HUES64 (cell line): ENCODE results near the gene SPTB.

ENCODE experiments used
- H3K27ac ChIP-seq: 2 replicates; pipeline ENCODE4 v1.7.0; 2013; ENCODE audit warnings: low read depth, low read length, inconsistent platforms
- H3K27me3 ChIP-seq: 2 replicates; pipeline ENCODE4 v1.6.1; 2013; ENCODE audit warnings: mild to moderate bottlenecking, low read length; ENCODE audit not compliant: insufficient read depth
- H3K36me3 ChIP-seq: 2 replicates; pipeline ENCODE4 v1.6.1; 2013; ENCODE audit warnings: mild to moderate bottlenecking, low read length; ENCODE audit not compliant: insufficient read depth
- H3K4me1 ChIP-seq: 2 replicates; pipeline ENCODE4 v1.6.1; 2013; ENCODE audit warnings: mild to moderate bottlenecking, low read length, moderate library complexity; ENCODE audit not compliant: insufficient read depth
- H3K4me3 ChIP-seq: 2 replicates; pipeline ENCODE4 v1.5.1; 2013; ENCODE audit warnings: mild to moderate bottlenecking, low read length, moderate library complexity
- H3K9ac ChIP-seq: 2 replicates; pipeline ENCODE4 v1.6.1; 2013; ENCODE audit warnings: mild to moderate bottlenecking, low read depth, low read length
- H3K9me3 ChIP-seq: 2 replicates; pipeline ENCODE4 v1.6.1; 2013; ENCODE audit warnings: low read depth, low read length; ENCODE audit not compliant: insufficient read depth
- WGBS: fragments of 150-250, 120-280 bp; methylation state at CpG from one replicate; pipeline ENCODE4 v1.1.7; 2013; ENCODE audit warnings: missing lambda C conversion rate; 5-methylcytosine and 5-hydroxymethylcytosine counted together

SPTB gene

DNA sequence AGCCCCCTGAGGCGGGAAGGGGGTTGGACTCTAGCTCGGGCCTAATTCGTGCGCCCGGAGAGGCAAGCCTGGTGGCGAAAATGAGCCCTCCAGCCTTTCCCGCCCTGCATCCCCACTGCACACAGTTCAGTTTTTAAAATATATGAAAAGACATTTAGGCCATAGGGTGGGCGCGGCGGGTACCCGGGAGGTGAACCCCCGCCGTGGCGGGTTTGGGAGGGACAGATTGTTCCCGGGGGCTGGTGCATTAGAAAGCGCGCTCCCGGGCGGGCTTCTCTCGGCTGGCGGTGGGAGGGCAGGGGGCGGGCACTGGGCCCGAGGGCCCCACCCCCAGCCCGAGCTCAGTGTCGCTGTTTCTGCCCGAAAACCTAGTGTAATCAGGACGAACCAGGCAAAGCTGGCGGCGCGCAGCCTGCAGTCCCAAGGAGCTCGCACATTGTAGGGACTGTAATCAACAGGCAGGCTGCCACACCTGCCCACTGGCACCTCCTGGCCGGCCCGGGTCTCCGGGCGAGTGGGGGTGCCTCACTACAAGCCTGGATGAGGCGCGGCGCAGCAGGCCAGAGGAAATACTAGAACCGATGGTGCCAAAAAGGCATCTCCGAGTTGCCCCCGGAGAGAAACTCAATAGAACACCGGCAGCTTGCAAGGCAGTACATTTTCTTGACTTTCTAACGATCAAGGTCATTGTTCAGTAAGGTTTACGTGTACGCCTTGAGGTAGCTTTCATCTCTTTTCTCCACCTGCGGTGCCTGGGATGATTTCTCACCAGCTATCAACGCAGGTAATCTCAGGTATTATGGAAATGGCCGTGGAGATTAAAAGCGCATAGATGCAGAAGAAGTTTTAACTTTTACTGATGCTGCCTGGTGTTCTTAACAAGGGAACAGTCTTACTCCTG lies 764 bp upstream of the SPTB start:
- peak overlapping the region; percentile 58 for H3K4me3 ChIP-seq
- peaks cover 8% of the 10 kb centered on the region for H3K4me1 ChIP-seq
- H3K27ac ChIP-seq = peak overlapping the region; percentile 41; the same call in 1 of the 2 replicates
- H3K9me3 ChIP-seq = no peaks in the 10 kb centered on the region
- no peaks in the 10 kb centered on the region for H3K36me3 ChIP-seq
- H3K9ac ChIP-seq = peak overlapping the region; percentile 28; the same call in 1 of the 2 replicates
- WGBS = 3% methylated on average over 49 of the region's 49 CpGs
- peaks cover 87% of the 10 kb centered on the region for H3K27me3 ChIP-seq

DNA sequence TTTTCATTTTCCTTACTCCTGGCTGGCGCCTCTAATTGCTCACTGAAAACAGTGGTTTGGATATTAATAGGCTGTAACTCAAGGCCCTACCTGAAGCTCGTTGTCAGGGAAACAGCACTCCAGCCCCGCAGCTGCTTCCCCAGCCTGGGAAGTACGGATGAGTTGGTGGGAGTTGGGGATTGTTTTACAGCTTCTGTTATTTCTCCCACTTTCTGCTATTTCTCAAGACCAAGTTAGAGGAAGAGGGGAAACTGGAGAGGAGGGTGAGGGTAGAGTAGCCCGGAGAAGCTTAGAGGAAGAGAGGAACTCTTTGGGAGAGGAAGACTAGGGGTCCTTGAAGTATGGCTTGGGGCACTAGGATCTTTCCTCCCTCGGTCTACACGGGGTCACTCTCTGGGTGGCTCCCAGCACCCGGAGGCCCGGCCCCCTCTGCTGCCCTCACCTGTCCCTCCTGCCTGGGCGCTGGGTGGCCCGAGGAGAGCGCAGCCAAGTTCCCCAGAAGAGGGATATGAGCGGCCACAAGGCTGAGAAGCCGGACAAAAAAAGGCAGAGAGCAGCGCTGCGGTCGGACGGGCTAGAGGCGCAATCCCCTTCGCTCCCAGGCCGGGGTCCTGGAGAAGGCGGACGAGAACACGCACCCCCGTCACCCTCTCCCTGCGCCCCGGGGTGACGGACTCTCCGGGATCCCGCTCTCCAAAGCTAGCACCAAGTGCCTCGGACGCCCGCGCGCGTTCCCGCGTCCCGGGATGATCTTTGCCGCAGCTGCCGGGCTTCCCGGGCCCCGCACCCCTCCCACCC lies 671 bp downstream of the SPTB start:
- Histone ChIP-seq H3K9ac (no peak overlapping the region), H3K9me3 (no peaks in the 10 kb centered on the region), H3K27ac (no peak overlapping the region), H3K36me3 (no peaks in the 10 kb centered on the region), H3K4me3 (peak overlapping the region; percentile 58), H3K27me3 (peaks cover 87% of the 10 kb centered on the region), H3K4me1 (peaks cover 8% of the 10 kb centered on the region)
- WGBS = 2% methylated on average over 43 of the region's 43 CpGs

- WGBS = 90% methylated on average over 4 of the region's 4 CpGs
- Histone ChIP-seq H3K4me3 (no peak overlapping the region), H3K4me1 (peaks cover 8% of the 10 kb centered on the region), H3K9ac (no peak overlapping the region), H3K27me3 (peaks cover 75% of the 10 kb centered on the region), H3K36me3 (no peaks in the 10 kb centered on the region), H3K9me3 (no peaks in the 10 kb centered on the region), H3K27ac (no peak overlapping the region)
These were observed 1.9 kb downstream of the SPTB start for GRCh38 chr14:64877846-64878245.

GRCh38 chr14:64875350-64875749 lies 4.4 kb downstream of the SPTB start:
- Histone ChIP-seq H3K4me3 (no peak overlapping the region), H3K36me3 (no peaks in the 10 kb centered on the region), H3K27ac (no peak overlapping the region), H3K27me3 (peaks cover 51% of the 10 kb centered on the region), H3K9ac (no peak overlapping the region), H3K9me3 (no peaks in the 10 kb centered on the region), H3K4me1 (peaks cover 3% of the 10 kb centered on the region; the same call in 1 of the 2 replicates)
- 81% methylated on average over 4 of the region's 4 CpGs for WGBS

GRCh38 chr14:64873506-64874219 lies 6.0 kb downstream of the SPTB start:
- 63% methylated on average over 3 of the region's 3 CpGs for WGBS
- H3K27ac ChIP-seq = no peak overlapping the region

DNA sequence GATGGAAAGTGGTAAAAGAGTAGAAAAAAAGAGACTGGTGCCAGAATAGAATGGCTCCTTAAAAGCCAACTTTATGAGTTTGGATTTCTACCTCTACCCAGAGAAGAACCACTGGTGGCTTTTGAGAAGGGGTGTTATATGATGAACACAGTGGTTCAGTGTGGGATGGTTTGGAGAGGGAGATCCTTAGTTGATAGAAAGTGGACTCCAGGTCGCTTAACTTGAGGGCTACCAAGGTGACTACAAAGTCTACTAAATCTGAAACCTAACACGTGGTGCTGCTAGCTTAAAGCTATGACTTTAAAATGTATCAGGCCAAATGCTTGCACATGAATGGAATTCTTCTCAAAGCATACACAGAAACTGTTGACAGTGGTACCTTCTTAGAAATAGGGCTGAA lies 8.4 kb downstream of the SPTB start:
- Histone ChIP-seq H3K4me3 (no peak overlapping the region), H3K36me3 (no peaks in the 10 kb centered on the region)
- WGBS = 78% methylated on average over 2 of the region's 2 CpGs

More at GRCh38 chr14:64873506-64874219, 6.0 kb downstream of the SPTB start:
- Histone ChIP-seq H3K4me3 (no peak overlapping the region), H3K27me3 (peaks cover 34% of the 10 kb centered on the region), H3K9me3 (no peaks in the 10 kb centered on the region), H3K9ac (no peak overlapping the region), H3K4me1 (peaks cover 3% of the 10 kb centered on the region; the same call in 1 of the 2 replicates), H3K36me3 (no peaks in the 10 kb centered on the region)

GRCh38 chr14:64870160-64870559 lies 9.5 kb downstream of the SPTB start:
- no peak overlapping the region for H3K9ac ChIP-seq
- no peaks in the 10 kb centered on the region for H3K36me3 ChIP-seq
- H3K4me3 ChIP-seq = no peak overlapping the region
- no peak overlapping the region for H3K27ac ChIP-seq
- H3K4me1 ChIP-seq = peaks cover 3% of the 10 kb centered on the region
- no peaks in the 10 kb centered on the region for H3K9me3 ChIP-seq
- H3K27me3 ChIP-seq = no peaks in the 10 kb centered on the region; the same call in 1 of the 2 replicates
- WGBS = 89% methylated on average over 2 of the region's 2 CpGs

More for the DNA sequence above, 8.4 kb downstream of the SPTB start:
- Histone ChIP-seq H3K27ac (no peak overlapping the region), H3K9ac (no peak overlapping the region), H3K27me3 (peaks cover 11% of the 10 kb centered on the region), H3K4me1 (no peaks in the 10 kb centered on the region), H3K9me3 (no peaks in the 10 kb centered on the region)

- H3K36me3 ChIP-seq = no peaks in the 10 kb centered on the region
- H3K9ac ChIP-seq = no peak overlapping the region
- no peaks in the 10 kb centered on the region; the same call in 1 of the 2 replicates for H3K27me3 ChIP-seq
These were observed 10.9 kb downstream of the SPTB start for GRCh38 chr14:64868841-64869240.

GRCh38 chr14:64868379-64868778 lies 11.3 kb downstream of the SPTB start:
- no peak overlapping the region for H3K9ac ChIP-seq
- WGBS = 95% methylated on average over 2 of the region's 2 CpGs
- no peak overlapping the region for H3K27ac ChIP-seq

More at GRCh38 chr14:64868841-64869240, 10.9 kb downstream of the SPTB start:
- 75% methylated on average over 1 of the region's 1 CpG for WGBS
- Histone ChIP-seq H3K4me1 (peaks cover 4% of the 10 kb centered on the region), H3K9me3 (no peaks in the 10 kb centered on the region), H3K27ac (no peak overlapping the region), H3K4me3 (no peak overlapping the region)

GRCh38 chr14:64867182-64867581 lies 12.5 kb downstream of the SPTB start:
- WGBS = 89% methylated on average over 3 of the region's 3 CpGs
- Histone ChIP-seq H3K9me3 (no peaks in the 10 kb centered on the region), H3K36me3 (no peaks in the 10 kb centered on the region), H3K4me1 (peaks cover 5% of the 10 kb centered on the region), H3K4me3 (no peak overlapping the region), H3K9ac (no peak overlapping the region; the same call in 1 of the 2 replicates), H3K27me3 (no peaks in the 10 kb centered on the region; the same call in 1 of the 2 replicates), H3K27ac (no peak overlapping the region)

More at GRCh38 chr14:64868379-64868778, 11.3 kb downstream of the SPTB start:
- Histone ChIP-seq H3K27me3 (no peaks in the 10 kb centered on the region; the same call in 1 of the 2 replicates), H3K4me3 (no peak overlapping the region), H3K9me3 (no peaks in the 10 kb centered on the region), H3K36me3 (no peaks in the 10 kb centered on the region), H3K4me1 (peaks cover 4% of the 10 kb centered on the region)
